ENCODE measurements around the gene KRT33B.

DNA sequence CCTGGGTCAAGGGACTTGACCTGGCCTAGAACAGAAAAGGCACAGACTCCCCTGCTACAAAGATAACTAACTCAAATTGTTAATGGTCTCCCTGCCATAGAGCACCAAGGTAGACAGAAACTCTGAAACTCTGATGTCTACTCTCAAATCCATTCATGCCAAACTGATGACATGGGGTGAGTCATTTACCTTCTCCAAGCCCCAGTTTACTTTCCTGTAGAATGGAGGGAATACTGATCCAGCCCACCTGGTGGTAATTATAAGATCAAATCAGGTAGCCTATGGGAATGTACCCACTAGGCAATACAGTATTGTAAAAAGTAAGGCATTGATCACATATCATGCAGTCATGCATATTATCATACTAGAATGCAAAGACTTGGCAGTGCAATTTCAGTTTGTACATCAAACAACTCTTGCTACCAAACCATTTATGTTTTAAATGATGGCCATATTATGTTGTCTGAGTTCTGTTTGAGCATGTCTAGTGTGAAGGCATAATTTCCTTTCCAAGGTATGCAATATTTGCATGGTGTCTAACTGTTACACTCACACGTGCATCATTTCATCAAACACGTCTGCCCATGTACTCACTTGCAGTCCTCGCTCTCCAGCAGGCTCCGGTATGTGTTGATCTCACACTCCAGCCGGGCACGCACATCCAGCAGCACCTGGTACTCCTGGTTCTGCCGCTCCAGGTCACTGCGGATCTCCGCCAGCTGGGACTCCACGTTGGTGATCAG lies 24.8 kb upstream of the KRT33B start:
- TF ChIP-seq CTCF (IDR thresholded peaks at IDR 0.05; ENCODE audit: control extremely low read depth in 1 of 3, insufficient read depth in 1 of 3, low read depth in 1 of 3, low read length in 3 of 3) (no peak), TAF1 (IDR thresholded peaks at IDR 0.05; ENCODE audit: low read depth, low read length) (no peak), GTF2F1 (IDR thresholded peaks at IDR 0.05; ENCODE audit: borderline replicate concordance, low read depth, low read length) (no peak), POLR2AphosphoS5 (IDR thresholded peaks at IDR 0.05; ENCODE audit: low read depth, low read length) (no peak), NANOG (IDR thresholded peaks at IDR 0.05; ENCODE audit: insufficient read depth, low read depth, low read length, poor library complexity, severe bottlenecking) (no peak)
